Activated T-cell treated with anti-CD3 and anti-CD28 coated beads, Interleukin-2, amount 50 U/mL, for 72 hours (primary cell): ENCODE measurements around the gene CKB. TPM values are rescaled to one million over a fixed set of nuclear protein-coding genes. Genes with fewer than 3 reads are reported as not detected.

Experiments
- ATAC-seq, 2 donors: fragments of 150-1000 bp; cut with Tn5 transposase; replicated peaks in 1 of 2; 2 replicates each; pipeline ENCODE4 v1.10.0; 2021; ENCODE audit warnings: moderate library complexity in 2 of 2, mild to moderate bottlenecking in 1 of 2
- DNase-seq, 2 donors: peaks; one replicate each; pipeline ENCODE4 v3.0.0; 2021 to 2022; ENCODE audit warnings: mixed read lengths in 1 of 2
- H3K27ac Mint-ChIP-seq: one replicate; pipeline ENCODE4 v1.8.0; 2022; ENCODE audit warnings: mild to moderate bottlenecking, moderate library complexity, mixed read lengths
- H3K27me3 Mint-ChIP-seq: one replicate; pipeline ENCODE4 v1.8.0; 2022; ENCODE audit warnings: low read depth, mixed read lengths
- H3K36me3 Mint-ChIP-seq, 2 donors: one replicate each; pipeline ENCODE4 v1.8.0; 2022; ENCODE audit warnings: mixed read lengths in 2 of 2, mild to moderate bottlenecking in 1 of 2; ENCODE audit not compliant: insufficient read depth in 2 of 2
- H3K4me1 Mint-ChIP-seq: one replicate; pipeline ENCODE4 v1.8.0; 2022; ENCODE audit warnings: low read depth, mixed read lengths
- H3K4me3 Mint-ChIP-seq, 2 donors: one replicate each; pipeline ENCODE4 v1.8.0; 2022; ENCODE audit warnings: mild to moderate bottlenecking in 2 of 2, mixed read lengths in 2 of 2, moderate library complexity in 2 of 2
- H3K9me3 Mint-ChIP-seq, 2 donors: one replicate each; pipeline ENCODE4 v1.8.0; 2022; ENCODE audit warnings: mixed read lengths in 2 of 2
- total RNA-seq, 2 donors: library from RNA; stranded (reverse); gene quantifications; one replicate each; pipeline ENCODE4 v1.2.3, GENCODE V29; 2022

The CKB gene
- total RNA-seq, 2 donors from 2014 or later: 7.0 to 9.5 TPM

- H3K27me3 Mint-ChIP-seq: no peaks in the 10 kb centered on the region
- H3K27ac Mint-ChIP-seq: peak overlapping the region; percentile 13
- no peak overlapping the region for H3K4me3 Mint-ChIP-seq
- ATAC-seq (peak; percentile 53 to 67), DNase-seq (no peak)
- H3K36me3 Mint-ChIP-seq: peaks cover 5 to 12% of the 10 kb centered on the region in 2 donors
- H3K4me1 Mint-ChIP-seq: peaks cover 24% of the 10 kb centered on the region
- no peaks in the 10 kb centered on the region for H3K9me3 Mint-ChIP-seq
Observed at GRCh38 chr14:103480595-103480994, 42.0 kb downstream of the CKB start.

GRCh38 chr14:103476631-103477030, 46.0 kb downstream of the CKB start:
- H3K27me3 Mint-ChIP-seq: no peaks in the 10 kb centered on the region
- H3K9me3 Mint-ChIP-seq: no peaks in the 10 kb centered on the region
- ATAC-seq (no peak), DNase-seq (no peak)
- peaks cover 24% of the 10 kb centered on the region for H3K4me1 Mint-ChIP-seq
- peaks cover 4 to 13% of the 10 kb centered on the region in 2 donors for H3K36me3 Mint-ChIP-seq
- no peak overlapping the region for H3K27ac Mint-ChIP-seq
- H3K4me3 Mint-ChIP-seq: no peak overlapping the region

GRCh38 chr14:103476065-103476464, 46.6 kb downstream of the CKB start:
- Mint-ChIP-seq H3K4me3 (no peak overlapping the region), H3K27me3 (no peaks in the 10 kb centered on the region), H3K36me3 (peaks cover 4 to 13% of the 10 kb centered on the region in 2 donors), H3K9me3 (no peaks in the 10 kb centered on the region), H3K4me1 (peaks cover 19% of the 10 kb centered on the region), H3K27ac (no peak overlapping the region)
- no peak for ATAC-seq
- no peak for DNase-seq

GRCh38 chr14:103474893-103475292, 47.7 kb downstream of the CKB start:
- Mint-ChIP-seq H3K36me3 (peaks cover 4 to 11% of the 10 kb centered on the region in 2 donors), H3K27me3 (no peaks in the 10 kb centered on the region), H3K9me3 (no peaks in the 10 kb centered on the region), H3K4me3 (no peak overlapping the region), H3K4me1 (peaks cover 7% of the 10 kb centered on the region), H3K27ac (no peak overlapping the region)
- no peak for ATAC-seq
- DNase-seq: no peak

- Mint-ChIP-seq H3K9me3 (no peaks in the 10 kb centered on the region), H3K4me1 (no peaks in the 10 kb centered on the region), H3K27ac (no peak overlapping the region), H3K27me3 (no peaks in the 10 kb centered on the region), H3K36me3 (peaks cover 4 to 14% of the 10 kb centered on the region in 2 donors), H3K4me3 (no peak overlapping the region)
- DNase-seq: no peak
- peak in 1 of 2 donors; percentile 62 for ATAC-seq
Observed at GRCh38 chr14:103472939-103473338, 49.7 kb downstream of the CKB start.

Other genes with a start within 250 kb of the CKB start
- 100 to 1,000 TPM; 295 to 377 TPM for gene EIF5, start 188.6 kb downstream of the CKB start, total RNA-seq
- gene MARK3, start 137.4 kb downstream of the CKB start, total RNA-seq: 10 to 100 TPM; 80.6 to 95.5 TPM
- gene TRMT61A, start 6.4 kb upstream of the CKB start, total RNA-seq: 1 to 10 TPM; 6.3 to 8.4 TPM
- 10 to 100 TPM; 29.3 TPM for gene BAG5, start 39.8 kb upstream of the CKB start, total RNA-seq
- 10 to 100 TPM; 40.0 to 47.8 TPM for gene COA8, start 40.1 kb upstream of the CKB start, total RNA-seq
- 100 to 1,000 TPM; 165 to 177 TPM for gene KLC1, start 106.4 kb upstream of the CKB start, total RNA-seq
- gene XRCC3, start 192.6 kb upstream of the CKB start, total RNA-seq: 10 to 100 TPM; 31.5 to 47.4 TPM
- 10 to 100 TPM; 11.6 to 15.7 TPM for gene ZFYVE21, start 193.0 kb upstream of the CKB start, total RNA-seq